SW480 (cell line): Measurements from ENCODE around the gene TANGO6.
"Not testable (repeated sequence)": the region's sequence is repeated elsewhere in the genome, so short reads cannot be mapped to it uniquely, and the experiment has no call there.

Experiments used
- DNase-seq: peaks from one replicate; pipeline ENCODE4 v3.0.0-alpha.2; 2016; ENCODE audit warnings: low spot score

The TANGO6 gene

GRCh38 chr16:69057400-69058378, 214.4 kb downstream of the TANGO6 start:
- no peak for DNase-seq

GRCh38 chr16:69063491-69063890, 220.2 kb downstream of the TANGO6 start:
- not testable (repeated sequence) for DNase-seq

DNA sequence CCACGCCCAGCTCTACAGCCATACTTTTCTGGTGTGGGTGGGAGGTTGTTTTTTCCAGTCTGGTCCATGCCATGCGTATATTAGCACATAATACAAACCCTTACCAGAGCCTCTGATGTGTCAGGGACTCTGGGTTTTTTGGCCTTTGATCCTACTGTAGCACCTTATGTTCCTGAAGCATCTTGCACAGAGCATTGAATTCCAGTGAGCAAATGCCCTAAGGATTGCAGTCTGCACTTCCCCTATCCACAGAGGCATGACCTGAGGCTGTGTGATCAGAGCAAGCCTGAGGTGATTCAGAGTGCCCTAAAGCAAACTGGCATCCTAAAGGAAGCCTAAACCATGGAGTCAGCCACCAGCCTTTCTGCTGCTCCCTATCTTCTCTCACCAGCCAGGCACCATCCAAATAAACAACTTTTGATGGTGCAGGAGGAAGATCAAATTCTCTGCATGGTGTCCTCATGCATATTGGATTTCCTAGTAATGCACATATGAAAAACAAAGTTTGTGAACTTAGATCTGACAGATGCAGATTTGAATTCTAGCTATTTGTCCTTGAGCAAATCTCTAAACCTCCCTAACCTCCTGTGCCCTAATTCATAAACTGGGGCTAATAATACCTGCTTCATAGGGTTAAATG, 220.9 kb downstream of the TANGO6 start:
- no peak for DNase-seq

GRCh38 chr16:69064764-69065313, 221.5 kb downstream of the TANGO6 start:
- DNase-seq, result no peak

DNA sequence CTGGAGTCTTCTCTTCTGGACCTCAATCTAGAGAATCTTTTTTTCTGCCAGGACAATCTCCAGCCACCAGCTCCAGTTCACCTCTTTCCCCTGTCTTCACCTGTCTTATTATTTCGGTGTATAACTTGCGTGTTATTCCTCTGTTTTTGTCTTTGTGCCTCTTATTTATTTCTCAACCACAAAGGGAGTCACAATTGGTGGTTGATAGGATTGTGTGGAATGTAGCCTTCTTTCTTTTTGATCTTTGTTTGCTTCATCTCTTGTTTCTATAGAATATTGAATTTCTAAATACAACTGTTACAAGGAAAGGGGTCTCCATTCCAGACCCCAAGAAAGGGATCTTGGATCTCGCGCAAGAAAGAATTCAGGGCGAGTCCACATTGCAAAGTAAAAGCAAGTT, 226.2 kb downstream of the TANGO6 start:
- DNase-seq, result peak; percentile 69

DNA sequence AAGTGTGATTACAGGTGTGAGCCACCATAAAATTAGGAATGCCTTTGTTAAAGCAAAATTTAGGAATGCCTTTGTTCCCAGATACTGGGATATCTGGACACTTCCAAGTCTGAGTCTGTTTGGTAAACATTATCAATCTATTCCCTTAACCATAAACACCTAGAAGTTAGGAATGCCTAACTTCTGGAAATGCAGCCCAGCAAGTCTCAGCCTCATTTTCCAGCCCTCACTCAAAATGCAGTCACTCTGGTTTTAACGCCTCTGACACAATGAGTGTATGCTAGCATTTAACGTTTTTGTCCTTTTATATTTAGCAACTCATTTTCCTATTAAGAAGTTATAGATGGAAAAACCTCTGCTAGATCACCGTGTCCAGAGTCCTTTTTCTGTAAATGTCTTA, 227.7 kb downstream of the TANGO6 start:
- no peak for DNase-seq

GRCh38 chr16:69072640-69072974, 229.3 kb downstream of the TANGO6 start:
- no peak for DNase-seq

GRCh38 chr16:69073181-69073702, 229.9 kb downstream of the TANGO6 start:
- peak; percentile 95 for DNase-seq

GRCh38 chr16:69077251-69077650, 233.9 kb downstream of the TANGO6 start:
- no peak for DNase-seq

DNA sequence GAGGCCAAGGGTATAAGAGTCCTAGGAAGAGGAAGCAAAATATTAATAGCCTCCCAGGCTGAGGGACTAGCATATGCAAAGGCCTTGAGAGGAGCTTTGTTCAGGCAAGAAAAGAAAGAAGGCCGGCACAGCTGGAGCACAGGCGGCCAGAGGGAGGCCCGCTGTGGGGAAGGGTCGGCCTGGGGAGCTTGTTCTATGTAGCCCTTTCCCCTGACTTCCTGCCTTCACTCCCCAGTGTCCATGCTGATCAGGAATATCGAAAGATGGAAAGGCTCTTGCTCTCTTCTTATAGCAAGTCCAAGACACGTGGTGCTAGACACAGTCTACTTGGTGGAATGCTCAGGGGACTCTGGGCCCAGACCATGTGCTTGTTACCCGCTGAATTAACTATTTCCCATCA, 234.7 kb downstream of the TANGO6 start:
- DNase-seq, result no peak

DNA sequence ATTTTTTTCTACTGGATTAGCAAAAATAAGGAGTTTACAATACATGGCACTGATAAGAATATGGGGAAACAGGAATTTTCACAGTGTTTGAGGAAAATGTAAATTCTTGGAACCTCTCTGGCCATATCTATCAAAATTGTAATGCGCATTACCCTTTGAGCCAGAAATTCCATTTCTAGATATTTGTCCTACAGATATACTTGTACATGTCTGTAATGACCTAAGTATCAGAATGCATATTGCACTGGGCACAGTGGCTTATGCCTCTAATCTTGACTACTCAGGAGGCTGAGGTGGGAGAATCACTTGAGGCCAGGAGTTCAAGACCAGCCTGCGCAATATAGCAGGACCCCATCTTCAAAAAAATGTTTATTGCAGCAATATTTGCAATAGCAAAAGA, 236.4 kb downstream of the TANGO6 start:
- DNase-seq, result no peak

- no peak for DNase-seq
These were observed 240.1 kb downstream of the TANGO6 start for GRCh38 chr16:69083306-69083941.

DNA sequence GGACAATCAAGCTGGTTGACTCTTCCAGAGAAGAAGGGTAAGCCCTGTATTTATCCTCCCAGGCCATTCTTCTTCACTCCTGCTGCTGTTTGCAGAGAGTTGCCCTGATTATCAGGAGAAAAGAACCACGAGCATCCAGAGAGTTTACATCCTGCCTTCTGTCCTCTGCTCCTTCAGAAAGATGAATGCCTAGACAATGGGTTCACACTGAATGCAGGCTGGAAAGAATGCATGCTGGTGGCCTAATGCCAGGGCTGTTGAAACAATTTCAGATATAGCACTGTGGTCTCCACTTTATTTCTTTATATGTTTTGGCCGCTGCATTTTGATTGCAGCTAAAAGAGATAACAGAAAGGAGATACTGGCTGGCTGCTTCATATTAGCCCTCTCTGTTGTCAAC, 241.0 kb downstream of the TANGO6 start:
- DNase-seq, result no peak

DNA sequence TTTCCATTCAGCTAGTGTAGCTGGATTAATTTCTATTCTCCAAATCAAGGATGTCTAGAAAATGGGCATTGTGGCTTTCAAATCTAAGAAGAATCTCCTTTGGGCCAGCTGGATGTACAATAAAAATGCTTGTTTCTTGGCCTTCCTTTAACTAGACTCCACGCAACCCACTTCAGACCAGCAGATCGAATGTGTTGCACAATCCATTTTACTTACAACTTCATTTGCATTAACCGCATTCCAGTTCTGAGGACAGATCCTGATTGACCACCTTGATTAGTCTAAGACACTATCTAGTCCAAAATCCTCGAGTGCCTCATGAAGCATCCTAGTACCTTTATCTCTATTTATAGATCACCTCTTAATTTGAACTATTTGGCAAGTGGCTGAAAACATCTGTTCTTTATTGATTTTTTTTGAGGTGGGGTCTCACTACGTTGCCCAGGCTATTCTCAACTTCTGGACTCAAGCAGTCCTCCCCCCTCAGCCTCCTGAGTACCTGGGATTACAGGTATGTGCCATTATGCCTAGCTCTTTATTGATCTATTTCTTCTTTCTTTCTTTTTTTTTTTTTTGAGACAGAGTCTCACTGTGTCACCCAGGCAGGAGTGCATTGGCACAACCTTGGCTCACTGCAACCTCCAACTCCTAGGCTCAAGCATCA, 241.8 kb downstream of the TANGO6 start:
- no peak for DNase-seq

GRCh38 chr16:69087161-69087581, 243.8 kb downstream of the TANGO6 start:
- no peak for DNase-seq

DNA sequence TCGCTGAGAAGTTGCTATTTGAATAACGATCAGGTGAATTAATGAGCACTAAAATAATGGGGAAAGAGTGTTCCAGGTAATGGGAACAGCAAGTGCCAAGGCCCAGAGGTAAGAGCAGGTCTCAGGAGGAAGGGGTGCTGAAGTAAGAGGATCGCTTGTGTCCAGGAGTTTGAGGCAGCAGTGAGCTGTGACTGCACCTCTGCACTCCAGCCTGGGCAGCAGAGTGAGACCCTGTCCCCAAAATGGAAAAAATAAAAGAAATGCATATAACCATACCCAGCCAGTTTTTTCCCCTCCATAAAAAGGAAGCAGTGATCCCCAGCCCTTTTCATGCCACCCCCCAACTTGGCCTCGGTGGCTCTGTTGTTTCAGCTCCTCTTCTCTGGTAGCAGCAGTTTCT, 245.4 kb downstream of the TANGO6 start:
- no peak for DNase-seq

DNA sequence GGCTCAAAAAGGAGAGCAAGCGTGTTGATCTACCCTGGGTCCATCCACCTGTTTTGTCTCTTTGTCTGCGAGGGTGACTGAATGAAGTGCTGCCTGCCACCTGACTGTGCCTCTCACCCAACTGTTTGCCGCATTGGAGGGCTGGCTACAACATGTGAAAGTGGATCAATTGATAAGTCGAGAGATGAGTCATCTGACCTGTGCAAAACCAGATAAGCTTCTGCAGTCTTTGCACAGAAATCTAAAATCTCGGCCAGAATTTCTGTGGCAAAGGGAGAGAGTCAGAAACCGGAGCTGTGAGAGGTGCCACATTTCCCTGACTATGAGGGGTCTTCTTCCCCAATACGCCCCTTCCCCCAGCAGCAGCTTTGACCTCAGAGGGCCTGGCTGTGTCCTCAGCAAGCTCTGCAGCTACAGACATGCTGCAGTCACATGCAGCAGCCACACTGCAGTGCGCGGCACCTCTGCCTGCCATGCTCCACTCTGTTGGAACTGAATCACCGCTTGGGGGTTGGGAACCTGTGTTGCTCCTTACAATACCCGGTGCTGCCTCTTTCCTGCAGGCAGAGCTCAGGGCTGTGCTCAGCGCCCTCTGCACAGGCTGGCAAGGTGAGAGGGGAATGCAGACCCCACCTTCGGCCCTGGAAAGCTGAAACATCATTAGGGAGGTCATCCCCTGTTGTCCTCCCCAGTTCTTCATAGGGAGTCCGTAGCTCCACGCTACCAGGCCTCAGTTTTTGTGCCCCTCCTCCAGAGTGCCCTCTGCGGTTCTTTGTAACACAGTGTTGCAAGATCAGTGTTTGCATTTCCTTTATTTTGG, 246.0 kb downstream of the TANGO6 start:
- DNase-seq, result no peak

GRCh38 chr16:69093974-69094373, 250.6 kb downstream of the TANGO6 start:
- DNase-seq, result peak; percentile 62

GRCh38 chr16:69094501-69094900, 251.2 kb downstream of the TANGO6 start:
- DNase-seq, result no peak

GRCh38 chr16:69095193-69095592, 251.9 kb downstream of the TANGO6 start:
- no peak for DNase-seq
